ENCODE results near the gene PSMD1. TPM values are rescaled to one million over a fixed set of nuclear protein-coding genes. Genes with fewer than 3 reads are reported as not detected.

PSMD1 gene
- total RNA-seq, 4 donors from 2014 or later, result 45.5 to 60.2 (median 56.8) TPM

- Histone ChIP-seq H3K27ac (no peak overlapping the region), H3K36me3 (peaks cover 84% of the 10 kb centered on the region), H3K27me3 (no peaks in the 10 kb centered on the region), H3K9me3 (no peaks in the 10 kb centered on the region), H3K4me1 (no peaks in the 10 kb centered on the region), H3K4me3 (no peak overlapping the region)
- 80% methylated on average over 1 of the region's 1 CpG for WGBS
- no peak for DNase-seq (ENCODE audit: low spot score in 2 of 2)
- no peak for TF ChIP-seq POLR2AphosphoS5 (IDR thresholded peaks at IDR 0.05)
- TF ChIP-seq EP300 (IDR thresholded peaks at IDR 0.05), result no peak
- no peak for TF ChIP-seq POLR2A (IDR thresholded peaks at IDR 0.05)
- no peak for TF ChIP-seq CTCF (IDR thresholded peaks at IDR 0.05)
Measured at GRCh38 chr2:231069379-231070054, 12.8 kb downstream of the PSMD1 start.

GRCh38 chr2:231084565-231084964 is 27.9 kb downstream of the PSMD1 start:
- Histone ChIP-seq H3K4me3 (no peak overlapping the region), H3K9me3 (no peaks in the 10 kb centered on the region), H3K4me1 (no peaks in the 10 kb centered on the region), H3K36me3 (peaks cover 99% of the 10 kb centered on the region), H3K27ac (no peak overlapping the region), H3K27me3 (no peaks in the 10 kb centered on the region)
- WGBS, result 88% methylated on average over 1 of the region's 1 CpG
- TF ChIP-seq EP300 (IDR thresholded peaks at IDR 0.05), result no peak
- no peak for TF ChIP-seq POLR2A (IDR thresholded peaks at IDR 0.05)
- no peak for TF ChIP-seq POLR2AphosphoS5 (IDR thresholded peaks at IDR 0.05)
- TF ChIP-seq CTCF (IDR thresholded peaks at IDR 0.05), result no peak
- DNase-seq (ENCODE audit: low spot score in 2 of 2), result no peak

GRCh38 chr2:231088754-231089153 is 32.1 kb downstream of the PSMD1 start:
- no peaks in the 10 kb centered on the region for H3K9me3 ChIP-seq
- no peak for DNase-seq (ENCODE audit: low spot score in 2 of 2)
- TF ChIP-seq POLR2AphosphoS5 (IDR thresholded peaks at IDR 0.05) (no peak), EP300 (IDR thresholded peaks at IDR 0.05) (no peak), CTCF (IDR thresholded peaks at IDR 0.05) (no peak), POLR2A (IDR thresholded peaks at IDR 0.05) (no peak)
- H3K36me3 ChIP-seq, result peaks cover 79% of the 10 kb centered on the region
- no peak overlapping the region for H3K27ac ChIP-seq
- H3K4me1 ChIP-seq, result no peaks in the 10 kb centered on the region
- H3K27me3 ChIP-seq, result no peaks in the 10 kb centered on the region
- no peak overlapping the region for H3K4me3 ChIP-seq
- WGBS, result 74% methylated on average over 4 of the region's 4 CpGs

GRCh38 chr2:231093933-231094332 is 37.3 kb downstream of the PSMD1 start:
- TF ChIP-seq CTCF (IDR thresholded peaks at IDR 0.05) (no peak), EP300 (IDR thresholded peaks at IDR 0.05) (no peak), POLR2A (IDR thresholded peaks at IDR 0.05) (no peak), POLR2AphosphoS5 (IDR thresholded peaks at IDR 0.05) (no peak)
- no peaks in the 10 kb centered on the region for H3K4me1 ChIP-seq
- no peaks in the 10 kb centered on the region for H3K27me3 ChIP-seq
- no peak overlapping the region for H3K4me3 ChIP-seq
- no peak overlapping the region for H3K27ac ChIP-seq
- peaks cover 72% of the 10 kb centered on the region for H3K36me3 ChIP-seq
- no peak for DNase-seq (ENCODE audit: low spot score in 2 of 2)
- 90% methylated on average over 5 of the region's 5 CpGs for WGBS
- H3K9me3 ChIP-seq, result no peaks in the 10 kb centered on the region

- H3K27me3 ChIP-seq, result no peaks in the 10 kb centered on the region
- H3K9me3 ChIP-seq, result peaks cover 5% of the 10 kb centered on the region
- DNase-seq (ENCODE audit: low spot score in 2 of 2), result no peak
- no peaks in the 10 kb centered on the region for H3K4me1 ChIP-seq
- peaks cover 72% of the 10 kb centered on the region for H3K36me3 ChIP-seq
- H3K4me3 ChIP-seq, result no peak overlapping the region
- WGBS, result 88% methylated on average over 4 of the region's 4 CpGs
- H3K27ac ChIP-seq, result no peak overlapping the region
- no peak for TF ChIP-seq POLR2AphosphoS5 (IDR thresholded peaks at IDR 0.05)
- no peak for TF ChIP-seq CTCF (IDR thresholded peaks at IDR 0.05)
- TF ChIP-seq EP300 (IDR thresholded peaks at IDR 0.05), result no peak
- no peak for TF ChIP-seq POLR2A (IDR thresholded peaks at IDR 0.05)
Measured at GRCh38 chr2:231094736-231095346, 38.2 kb downstream of the PSMD1 start.

All from suprapubic skin (tissue), 4 donors.